OCI-LY3 (cell line): ENCODE data around the gene TPP1.

Source experiments
- H2AFZ ChIP-seq: fragments of 200-600, 300-600 bp; shearing (Covaris generic); 2 replicates; pipeline ENCODE4 v1.6.0; 2014; ENCODE audit warnings: antibody characterized with exemption, low read depth, low read length
- H3K27ac ChIP-seq: fragments of 200-600, 300-600 bp; sonication (generic); 2 replicates; pipeline ENCODE4 v1.5.1; 2014; ENCODE audit warnings: mild to moderate bottlenecking, low read length, moderate library complexity, mixed read lengths
- H3K27me3 ChIP-seq: fragments of 200-600, 300-600 bp; sonication (generic); 2 replicates; pipeline ENCODE4 v1.6.1; 2014; ENCODE audit warnings: low read depth, low read length, mixed read lengths
- H3K36me3 ChIP-seq: fragments of 200-600, 300-600 bp; sonication (generic); replicated peaks from 2 replicates; pipeline ENCODE3; 2014; ENCODE audit warnings: low read depth, low read length, mixed read lengths
- H3K4me1 ChIP-seq: fragments of 300-600, 200-600 bp; sonication (generic); 2 replicates; pipeline ENCODE4 v1.6.1; 2014; ENCODE audit warnings: low read length, mixed read lengths
- H3K4me2 ChIP-seq: fragments of 200-600, 300-600 bp; sonication (generic); 2 replicates; pipeline ENCODE4 v1.6.1; 2014; ENCODE audit warnings: low read length, mixed read lengths
- H3K4me3 ChIP-seq: fragments of 300-600, 200-600 bp; sonication (generic); 2 replicates; pipeline ENCODE4 v1.5.1; 2014; ENCODE audit warnings: antibody characterized with exemption, mild to moderate bottlenecking, low read length, moderate library complexity
- H3K79me2 ChIP-seq: fragments of 300-600, 200-600 bp; shearing (Covaris generic); 2 replicates; pipeline ENCODE4 v1.6.1; 2014; ENCODE audit warnings: mild to moderate bottlenecking, low read length, mixed read lengths
- H3K9ac ChIP-seq: fragments of 300-600, 200-600 bp; shearing (Covaris generic); 2 replicates; pipeline ENCODE4 v1.6.0; 2014; ENCODE audit warnings: mild to moderate bottlenecking, low read length, moderate library complexity
- H3K9me3 ChIP-seq: fragments of 200-600, 300-600 bp; shearing (Covaris generic); 2 replicates; pipeline ENCODE4 v1.6.1; 2014; ENCODE audit warnings: low read length, mixed read lengths; ENCODE audit not compliant: insufficient read depth
- H4K20me1 ChIP-seq: fragments of 200-600, 300-600 bp; sonication (generic); 2 replicates; pipeline ENCODE4 v1.6.1; 2016; ENCODE audit warnings: low read length, mixed read lengths; ENCODE audit not compliant: insufficient read depth
- EZH2phosphoT487 ChIP-seq: fragments of 200-600 bp; shearing (Covaris generic); IDR thresholded peaks from 2 replicates; pipeline ENCODE4 v1.6.1; 2018; ENCODE audit warnings: antibody characterized with exemption, mixed run types, low read depth
- TF ChIP-seq, protein P1 (sequence below): fragments of 200-600, 300-600 bp; sonication (generic); IDR thresholded peaks from 2 replicates; pipeline ENCODE4 v1.5.1; 2014; ENCODE audit warnings: antibody characterized with exemption, low read length, low read depth

Gene TPP1

GRCh38 chr11:6629892-6630631 lies 10.8 kb upstream of the TPP1 start:
- Histone ChIP-seq H4K20me1 (no peaks in the 10 kb centered on the region), H3K4me3 (no peak overlapping the region), H3K79me2 (no peaks in the 10 kb centered on the region), H3K27me3 (no peaks in the 10 kb centered on the region), H3K9ac (no peak overlapping the region), H3K4me1 (peaks cover 12% of the 10 kb centered on the region), H3K27ac (no peak overlapping the region), H2AFZ (no peak overlapping the region), H3K4me2 (no peak overlapping the region), H3K9me3 (no peaks in the 10 kb centered on the region), H3K36me3 (no peaks in the 10 kb centered on the region)
- TF ChIP-seq EZH2phosphoT487, result no peak
- TF ChIP-seq, protein P1, sequence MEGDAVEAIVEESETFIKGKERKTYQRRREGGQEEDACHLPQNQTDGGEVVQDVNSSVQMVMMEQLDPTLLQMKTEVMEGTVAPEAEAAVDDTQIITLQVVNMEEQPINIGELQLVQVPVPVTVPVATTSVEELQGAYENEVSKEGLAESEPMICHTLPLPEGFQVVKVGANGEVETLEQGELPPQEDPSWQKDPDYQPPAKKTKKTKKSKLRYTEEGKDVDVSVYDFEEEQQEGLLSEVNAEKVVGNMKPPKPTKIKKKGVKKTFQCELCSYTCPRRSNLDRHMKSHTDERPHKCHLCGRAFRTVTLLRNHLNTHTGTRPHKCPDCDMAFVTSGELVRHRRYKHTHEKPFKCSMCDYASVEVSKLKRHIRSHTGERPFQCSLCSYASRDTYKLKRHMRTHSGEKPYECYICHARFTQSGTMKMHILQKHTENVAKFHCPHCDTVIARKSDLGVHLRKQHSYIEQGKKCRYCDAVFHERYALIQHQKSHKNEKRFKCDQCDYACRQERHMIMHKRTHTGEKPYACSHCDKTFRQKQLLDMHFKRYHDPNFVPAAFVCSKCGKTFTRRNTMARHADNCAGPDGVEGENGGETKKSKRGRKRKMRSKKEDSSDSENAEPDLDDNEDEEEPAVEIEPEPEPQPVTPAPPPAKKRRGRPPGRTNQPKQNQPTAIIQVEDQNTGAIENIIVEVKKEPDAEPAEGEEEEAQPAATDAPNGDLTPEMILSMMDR, result no peak

- TF ChIP-seq, protein P1, result no peak
- no peak for TF ChIP-seq EZH2phosphoT487
- no peak overlapping the region for H3K4me3 ChIP-seq
- H3K9me3 ChIP-seq, result no peaks in the 10 kb centered on the region
- no peaks in the 10 kb centered on the region for H3K79me2 ChIP-seq
- H2AFZ ChIP-seq, result no peak overlapping the region
- H3K27ac ChIP-seq, result no peak overlapping the region
- H3K4me1 ChIP-seq, result peaks cover 12% of the 10 kb centered on the region
- no peaks in the 10 kb centered on the region for H3K27me3 ChIP-seq
- H3K4me2 ChIP-seq, result no peak overlapping the region
- H3K36me3 ChIP-seq, result no peaks in the 10 kb centered on the region
- H3K9ac ChIP-seq, result no peak overlapping the region
- H4K20me1 ChIP-seq, result no peaks in the 10 kb centered on the region
These were observed 10.3 kb upstream of the TPP1 start for GRCh38 chr11:6629573-6629891.

GRCh38 chr11:6628526-6628925 lies 9.3 kb upstream of the TPP1 start:
- H3K4me3 ChIP-seq, result no peak overlapping the region
- no peaks in the 10 kb centered on the region for H3K36me3 ChIP-seq
- no peak overlapping the region for H2AFZ ChIP-seq
- peaks cover 12% of the 10 kb centered on the region for H3K4me1 ChIP-seq
- H3K79me2 ChIP-seq, result no peaks in the 10 kb centered on the region
- H3K27me3 ChIP-seq, result no peaks in the 10 kb centered on the region
- H3K4me2 ChIP-seq, result no peak overlapping the region
- no peaks in the 10 kb centered on the region for H4K20me1 ChIP-seq
- TF ChIP-seq, protein P1, result no peak
- no peak for TF ChIP-seq EZH2phosphoT487
- H3K27ac ChIP-seq, result no peak overlapping the region
- no peaks in the 10 kb centered on the region for H3K9me3 ChIP-seq
- no peak overlapping the region for H3K9ac ChIP-seq

- no peak overlapping the region for H3K9ac ChIP-seq
- TF ChIP-seq, protein P1, result no peak
- TF ChIP-seq EZH2phosphoT487, result no peak
- H3K9me3 ChIP-seq, result no peaks in the 10 kb centered on the region
- H3K27ac ChIP-seq, result no peak overlapping the region
- no peaks in the 10 kb centered on the region for H4K20me1 ChIP-seq
- peaks cover 12% of the 10 kb centered on the region for H3K4me1 ChIP-seq
- H3K36me3 ChIP-seq, result no peaks in the 10 kb centered on the region
- 0 out of 2 replicates have a peak overlapping the region, but pooled peaks have one; percentile 19 for H3K4me3 ChIP-seq
- no peaks in the 10 kb centered on the region for H3K27me3 ChIP-seq
- no peaks in the 10 kb centered on the region for H3K79me2 ChIP-seq
- H3K4me2 ChIP-seq, result peak overlapping the region; percentile 52
- H2AFZ ChIP-seq, result peak overlapping the region; percentile 49; the same call in 1 of the 2 replicates
These were observed 8.6 kb upstream of the TPP1 start for GRCh38 chr11:6627762-6628241.
